22Rv1 (cell line): ENCODE data around the gene ESR1.

Experiments
- CTCF ChIP-seq: fragments of 450-650 bp; IDR thresholded peaks from 2 replicates; pipeline ENCODE4 v1.5.1; 2017; ENCODE audit warnings: mild to moderate bottlenecking
- ZFX ChIP-seq: fragments of 450-650 bp; IDR thresholded peaks from 2 replicates; pipeline ENCODE4 v1.6.1; 2017; ENCODE audit warnings: antibody characterized with exemption, borderline replicate concordance

DNA sequence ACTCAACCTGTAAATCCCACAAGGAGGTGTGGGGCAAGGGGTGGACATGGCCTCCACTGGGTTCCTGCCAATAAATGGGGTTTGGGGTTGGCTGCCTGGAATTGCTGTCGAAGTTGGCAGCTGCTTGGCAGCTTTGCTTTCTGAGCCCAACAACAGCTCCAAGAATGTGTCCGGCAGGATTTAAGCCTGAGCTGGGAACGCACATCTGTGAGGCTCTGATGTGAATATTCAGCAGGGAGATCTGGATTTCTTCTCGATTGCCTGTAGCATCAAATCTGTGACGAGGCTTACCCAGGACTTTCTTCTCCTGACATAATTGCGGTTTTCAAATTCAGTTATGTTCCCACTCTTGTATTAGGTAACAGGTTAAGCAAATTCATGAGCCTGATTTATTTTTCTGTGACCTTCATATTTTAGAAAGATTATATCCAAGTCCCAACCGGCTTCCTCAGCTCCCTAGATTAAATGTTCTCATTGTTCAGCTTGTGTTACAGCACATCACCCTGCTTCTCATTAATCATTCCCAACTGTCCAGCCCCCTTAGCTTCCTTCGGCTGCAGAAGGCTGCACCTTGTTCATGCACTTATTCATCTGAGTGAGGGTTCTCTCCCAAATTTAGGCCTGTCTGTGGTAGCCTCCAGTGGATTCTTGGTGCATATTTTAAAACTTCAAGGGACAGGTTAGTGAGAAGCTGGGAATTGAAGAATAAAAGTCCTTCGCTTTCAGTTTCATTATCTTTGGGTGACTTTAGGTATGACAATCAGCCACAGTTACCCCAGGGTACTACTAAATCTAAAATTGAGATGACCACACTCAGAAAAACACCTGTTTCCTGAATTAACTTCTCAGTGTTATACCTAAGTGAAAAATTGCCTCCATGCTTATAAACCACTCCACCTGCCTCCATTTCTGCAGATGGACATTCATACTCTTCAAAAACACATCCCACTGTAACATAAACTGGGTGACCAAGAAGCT is 310.0 kb downstream of the ESR1 start:
- TF ChIP-seq CTCF (no peak), ZFX (no peak)
